CD8-positive, alpha-beta memory T cell (primary cell): Measurements from ENCODE around the gene PCNX2. TPM values are rescaled to one million over a fixed set of nuclear protein-coding genes. Genes with fewer than 3 reads are reported as not detected.

ENCODE experiments used
- CTCF ChIA-PET: fragments of 350-600 bp; sonication (Branson Sonifier 250); formaldehyde crosslinking; loops from one replicate; lab custom pipeline; 2021; ENCODE audit warnings: antibody characterized with exemption; lab: Charles Lee
- POLR2A ChIA-PET: fragments of 350-600 bp; sonication (Branson Sonifier 250); formaldehyde crosslinking; loops from one replicate; lab custom pipeline; 2021; ENCODE audit warnings: antibody characterized with exemption; lab: Charles Lee
- DNase-seq, 5 donors: peaks; one replicate each; pipeline versions ENCODE4 v3.0.0 to v3.0.0-alpha.2; 2020 to 2022; ENCODE audit warnings: mixed read lengths in 1 of 5
- H3K27ac ChIP-seq: one replicate; pipeline ENCODE4 v1.7.0; 2013; ENCODE audit warnings: low read depth, mild to moderate bottlenecking, low read length, moderate library complexity
- H3K27me3 ChIP-seq: 2 replicates; pipeline ENCODE4 v1.7.0; 2013; ENCODE audit warnings: low read length, mild to moderate bottlenecking; ENCODE audit not compliant: insufficient read depth, poor library complexity, severe bottlenecking
- H3K36me3 ChIP-seq: 2 replicates; pipeline ENCODE4 v1.7.0; 2013; ENCODE audit warnings: mild to moderate bottlenecking, low read length, moderate library complexity; ENCODE audit not compliant: insufficient read depth
- H3K4me1 ChIP-seq: 2 replicates; pipeline ENCODE4 v1.7.0; 2013; ENCODE audit warnings: mild to moderate bottlenecking, low read length, moderate library complexity; ENCODE audit not compliant: insufficient read depth
- H3K4me3 ChIP-seq: 2 replicates; pipeline ENCODE4 v1.7.0; 2013; ENCODE audit warnings: mild to moderate bottlenecking, low read length
- H3K9me3 ChIP-seq: 2 replicates; pipeline ENCODE4 v1.7.0; 2013; ENCODE audit warnings: mild to moderate bottlenecking, low read length
- H3K27ac Mint-ChIP-seq, 8 donors: one replicate each; pipeline ENCODE4 v1.8.0; 2020 to 2021; ENCODE audit warnings: mixed read lengths in 8 of 8, mild to moderate bottlenecking in 6 of 8, inconsistent platforms in 3 of 8, moderate library complexity in 3 of 8
- H3K27me3 Mint-ChIP-seq, 2 donors: one replicate each; pipeline ENCODE4 v1.8.0; 2020 to 2021; ENCODE audit warnings: mixed read lengths in 2 of 2, mild to moderate bottlenecking in 1 of 2, moderate library complexity in 1 of 2
- H3K36me3 Mint-ChIP-seq, 3 donors: one replicate each; pipeline ENCODE4 v1.8.0; 2020 to 2021; ENCODE audit warnings: mixed read lengths in 3 of 3, inconsistent platforms in 1 of 3, mild to moderate bottlenecking in 1 of 3
- H3K4me1 Mint-ChIP-seq, 3 donors: one replicate each; pipeline ENCODE4 v1.8.0; 2020 to 2021; ENCODE audit warnings: mixed read lengths in 3 of 3, inconsistent platforms in 1 of 3, mild to moderate bottlenecking in 1 of 3
- H3K4me3 Mint-ChIP-seq, 7 donors: one replicate each; pipeline ENCODE4 v1.8.0; 2020 to 2021; ENCODE audit warnings: mixed read lengths in 7 of 7, mild to moderate bottlenecking in 6 of 7, moderate library complexity in 4 of 7, inconsistent platforms in 2 of 7
- H3K9me3 Mint-ChIP-seq, 5 donors: one replicate each; pipeline ENCODE4 v1.8.0; 2020 to 2022; ENCODE audit warnings: mixed read lengths in 5 of 5, mild to moderate bottlenecking in 3 of 5, moderate library complexity in 2 of 5, inconsistent platforms in 1 of 5
- polyA plus RNA-seq: library from polyadenylated mRNA; unstranded; fragments of 300-500 nt; fragmentation: Illumina TruSeq; gene quantifications from one replicate; pipeline ENCODE4 v1.2.3, GENCODE V29; 2021
- total RNA-seq, 2 experiments: library from RNA; stranded (reverse); gene quantifications; one replicate each; pipeline ENCODE4 v1.2.3, GENCODE V29; 2021

PCNX2 gene
- total and polyA plus RNA-seq, 3 experiments from 2014 or later = 11.7 to 27.3 (median 26.7) TPM

DNA sequence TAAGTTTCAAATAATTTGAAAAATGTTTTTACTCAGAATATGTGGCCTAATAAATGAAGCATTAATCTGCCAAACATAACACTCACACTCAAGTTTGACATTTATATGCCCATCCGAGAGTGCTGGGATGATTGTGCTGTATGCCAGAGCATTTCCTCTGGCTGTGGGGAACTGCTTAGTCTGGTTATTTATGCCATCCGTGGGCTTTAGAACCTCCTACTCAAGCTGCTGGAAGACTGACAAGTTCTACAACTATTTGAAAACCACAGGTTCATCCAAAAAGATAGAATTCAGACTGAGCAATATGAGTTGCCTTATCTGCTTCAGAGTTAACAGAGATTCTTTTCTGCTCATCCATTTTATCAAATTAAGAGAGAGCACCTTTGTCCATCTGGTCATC is 25.9 kb downstream of the PCNX2 start:
- no peak for DNase-seq
- Mint-ChIP-seq H3K36me3 (peaks cover 12 to 39% (median 30%) of the 10 kb centered on the region in 3 donors), H3K27ac (no peak overlapping the region), H3K4me1 (peaks cover 12 to 46% (median 31%) of the 10 kb centered on the region in 3 donors), H3K27me3 (peaks cover 0 to 3% of the 10 kb centered on the region in 2 donors), H3K9me3 (no peaks in the 10 kb centered on the region), H3K4me3 (no peak overlapping the region)
- H3K9me3 ChIP-seq = no peaks in the 10 kb centered on the region
- ChIA-PET POLR2A (no interaction called here), CTCF (no interaction called here)
- no peaks in the 10 kb centered on the region for H3K36me3 ChIP-seq
- H3K4me3 ChIP-seq = no peak overlapping the region
- H3K27me3 ChIP-seq = no peaks in the 10 kb centered on the region
- no peak overlapping the region for H3K27ac ChIP-seq
- no peaks in the 10 kb centered on the region for H3K4me1 ChIP-seq

DNA sequence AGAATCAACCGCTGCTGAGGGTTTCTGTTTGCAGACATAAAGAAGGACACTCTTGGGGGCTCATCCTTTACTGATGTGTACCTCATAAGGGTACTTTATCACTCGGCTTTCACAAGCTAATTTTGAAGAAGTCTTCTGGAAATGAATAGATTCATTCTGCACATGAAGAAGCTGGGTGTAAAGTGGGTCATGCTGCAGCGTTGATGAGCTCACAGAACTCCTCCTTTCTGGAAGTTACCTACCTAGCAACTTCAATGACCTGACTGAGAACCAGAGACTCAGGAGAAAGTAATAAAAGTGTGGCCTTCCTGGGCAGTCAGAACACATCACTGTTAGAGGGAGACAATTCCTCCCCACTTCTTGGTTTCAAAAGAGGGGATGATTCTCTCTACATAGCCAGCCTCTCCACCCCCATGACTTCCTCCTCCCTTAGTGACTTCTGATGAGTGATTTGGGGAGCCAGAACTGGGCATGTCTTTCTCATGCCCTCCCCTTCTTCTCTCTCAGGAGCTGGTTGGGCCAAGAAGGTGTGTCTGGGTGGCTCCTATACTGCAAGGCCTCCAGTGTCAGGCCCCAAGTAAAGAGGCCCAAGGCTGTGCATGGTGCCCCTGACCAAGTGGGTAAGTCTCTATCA is 27.0 kb downstream of the PCNX2 start:
- no peak for DNase-seq
- Mint-ChIP-seq H3K27me3 (peaks cover 0 to 3% of the 10 kb centered on the region in 2 donors), H3K9me3 (no peaks in the 10 kb centered on the region), H3K4me3 (no peak overlapping the region), H3K27ac (peak overlapping the region in 1 of 8 donors; percentile 9), H3K4me1 (peaks cover 7 to 44% (median 31%) of the 10 kb centered on the region in 3 donors), H3K36me3 (peaks cover 10 to 37% (median 26%) of the 10 kb centered on the region in 3 donors)
- Histone ChIP-seq H3K9me3 (no peaks in the 10 kb centered on the region), H3K36me3 (no peaks in the 10 kb centered on the region), H3K4me3 (no peak overlapping the region), H3K27me3 (no peaks in the 10 kb centered on the region), H3K4me1 (no peaks in the 10 kb centered on the region), H3K27ac (no peak overlapping the region)
- ChIA-PET POLR2A (no interaction called here), CTCF (no interaction called here)

DNA sequence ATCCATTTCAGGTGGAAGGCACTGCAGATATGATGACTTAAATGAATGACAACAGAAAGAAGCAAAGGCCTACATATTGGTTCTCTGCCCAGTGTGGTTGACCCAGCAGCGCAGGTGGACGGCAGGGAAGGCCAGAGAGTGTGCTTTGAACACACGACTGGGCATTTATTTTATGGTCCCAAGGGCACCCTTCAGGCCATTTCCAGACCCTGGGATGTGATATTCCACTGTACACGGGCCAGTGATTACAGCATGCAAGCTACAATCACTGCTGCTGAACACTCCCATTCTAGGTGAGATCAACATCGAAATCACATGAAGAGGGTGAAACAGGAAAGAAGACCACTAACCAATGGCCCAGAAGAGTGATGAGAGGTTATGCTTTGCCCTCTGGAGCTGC is 33.8 kb downstream of the PCNX2 start:
- DNase-seq = no peak
- Mint-ChIP-seq H3K36me3 (peaks cover 19 to 59% (median 39%) of the 10 kb centered on the region in 3 donors), H3K4me1 (peaks cover 20 to 21% (median 21%) of the 10 kb centered on the region in 3 donors), H3K9me3 (no peaks in the 10 kb centered on the region), H3K27ac (peak overlapping the region in 4 of 8 donors; percentile 4 to 74 (median 39)), H3K27me3 (no peaks in the 10 kb centered on the region), H3K4me3 (peak overlapping the region in 1 of 7 donors; percentile 65)
- Histone ChIP-seq H3K4me3 (no peak overlapping the region), H3K27me3 (no peaks in the 10 kb centered on the region), H3K9me3 (no peaks in the 10 kb centered on the region), H3K27ac (no peak overlapping the region), H3K4me1 (no peaks in the 10 kb centered on the region), H3K36me3 (peaks cover 10% of the 10 kb centered on the region)
- ChIA-PET CTCF (interaction anchor here (1.0 kb wide), 1 partner anchor 12 kb away, joined by 3 read pairs; no protein-coding TSS in a partner anchor), POLR2A (no interaction called here)

DNA sequence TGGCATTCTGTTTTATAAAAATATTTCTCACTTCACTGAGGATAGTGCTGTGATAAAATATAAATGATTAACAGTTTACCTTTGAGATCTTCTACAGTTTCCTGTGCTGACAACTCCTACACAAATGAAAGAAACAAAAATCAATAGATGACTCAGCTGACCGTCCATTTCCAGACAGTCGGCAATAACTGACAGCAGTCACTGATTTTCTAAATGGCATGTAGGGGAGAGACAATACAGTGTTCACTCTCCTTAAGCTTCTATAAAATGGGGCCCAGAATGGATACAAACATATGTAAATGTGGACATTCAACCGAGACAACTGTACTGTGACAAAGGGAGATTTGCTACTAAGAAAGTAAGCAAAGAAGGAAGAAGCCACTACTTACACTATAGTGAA is 34.3 kb downstream of the PCNX2 start:
- Histone ChIP-seq H3K4me1 (no peaks in the 10 kb centered on the region), H3K9me3 (no peaks in the 10 kb centered on the region), H3K27me3 (no peaks in the 10 kb centered on the region), H3K4me3 (no peak overlapping the region), H3K27ac (no peak overlapping the region), H3K36me3 (peaks cover 10% of the 10 kb centered on the region)
- Mint-ChIP-seq H3K27ac (peak overlapping the region in 5 of 8 donors; percentile 1 to 74 (median 23)), H3K4me3 (no peak overlapping the region), H3K36me3 (peaks cover 20 to 58% (median 40%) of the 10 kb centered on the region in 3 donors), H3K27me3 (no peaks in the 10 kb centered on the region), H3K9me3 (no peaks in the 10 kb centered on the region), H3K4me1 (peaks cover 19 to 21% (median 19%) of the 10 kb centered on the region in 3 donors)
- ChIA-PET CTCF (interaction anchor here (1.0 kb wide), 1 partner anchor 12 kb away, joined by 3 read pairs; no protein-coding TSS in a partner anchor), POLR2A (no interaction called here)
- DNase-seq = no peak

GRCh38 chr1:233257786-233258185 is 37.7 kb downstream of the PCNX2 start:
- no peak overlapping the region for H3K27ac Mint-ChIP-seq
- Histone ChIP-seq H3K4me1 (no peaks in the 10 kb centered on the region), H3K27ac (no peak overlapping the region), H3K4me3 (no peak overlapping the region), H3K9me3 (no peaks in the 10 kb centered on the region), H3K27me3 (no peaks in the 10 kb centered on the region), H3K36me3 (peaks cover 10% of the 10 kb centered on the region)
- POLR2A ChIA-PET = no interaction called here
- H3K4me1 Mint-ChIP-seq = peaks cover 13 to 19% (median 14%) of the 10 kb centered on the region in 3 donors
- no peak overlapping the region for H3K4me3 Mint-ChIP-seq
- CTCF ChIA-PET = no interaction called here
- no peaks in the 10 kb centered on the region for H3K27me3 Mint-ChIP-seq
- no peak for DNase-seq
- no peaks in the 10 kb centered on the region for H3K9me3 Mint-ChIP-seq
- H3K36me3 Mint-ChIP-seq = peaks cover 20 to 71% (median 39%) of the 10 kb centered on the region in 3 donors

GRCh38 chr1:233256789-233257188 is 38.7 kb downstream of the PCNX2 start:
- no peak for DNase-seq
- H3K27ac Mint-ChIP-seq = peak overlapping the region in 1 of 8 donors; percentile 36
- peaks cover 8 to 13% (median 10%) of the 10 kb centered on the region in 3 donors for H3K4me1 Mint-ChIP-seq
- H3K27me3 Mint-ChIP-seq = no peaks in the 10 kb centered on the region
- no peaks in the 10 kb centered on the region for H3K27me3 ChIP-seq
- H3K4me3 ChIP-seq = no peak overlapping the region
- no peaks in the 10 kb centered on the region for H3K4me1 ChIP-seq
- no peak overlapping the region for H3K27ac ChIP-seq
- no peaks in the 10 kb centered on the region for H3K9me3 Mint-ChIP-seq
- no peaks in the 10 kb centered on the region for H3K9me3 ChIP-seq
- H3K36me3 Mint-ChIP-seq = peaks cover 20 to 72% (median 37%) of the 10 kb centered on the region in 3 donors
- ChIA-PET CTCF (no interaction called here), POLR2A (no interaction called here)
- H3K4me3 Mint-ChIP-seq = no peak overlapping the region
- peaks cover 14% of the 10 kb centered on the region for H3K36me3 ChIP-seq

- Mint-ChIP-seq H3K9me3 (no peaks in the 10 kb centered on the region), H3K36me3 (peaks cover 20 to 72% (median 32%) of the 10 kb centered on the region in 3 donors), H3K27me3 (no peaks in the 10 kb centered on the region), H3K27ac (peak overlapping the region in 1 of 8 donors; percentile 71), H3K4me3 (no peak overlapping the region), H3K4me1 (peaks cover 2 to 13% (median 4%) of the 10 kb centered on the region in 3 donors)
- no peaks in the 10 kb centered on the region for H3K4me1 ChIP-seq
- DNase-seq = no peak
- peaks cover 14% of the 10 kb centered on the region for H3K36me3 ChIP-seq
- ChIA-PET CTCF (no interaction called here), POLR2A (no interaction called here)
- no peaks in the 10 kb centered on the region for H3K9me3 ChIP-seq
- no peak overlapping the region for H3K27ac ChIP-seq
- H3K4me3 ChIP-seq = no peak overlapping the region
- H3K27me3 ChIP-seq = no peaks in the 10 kb centered on the region
Measured at GRCh38 chr1:233256191-233256590, 39.3 kb downstream of the PCNX2 start.

DNA sequence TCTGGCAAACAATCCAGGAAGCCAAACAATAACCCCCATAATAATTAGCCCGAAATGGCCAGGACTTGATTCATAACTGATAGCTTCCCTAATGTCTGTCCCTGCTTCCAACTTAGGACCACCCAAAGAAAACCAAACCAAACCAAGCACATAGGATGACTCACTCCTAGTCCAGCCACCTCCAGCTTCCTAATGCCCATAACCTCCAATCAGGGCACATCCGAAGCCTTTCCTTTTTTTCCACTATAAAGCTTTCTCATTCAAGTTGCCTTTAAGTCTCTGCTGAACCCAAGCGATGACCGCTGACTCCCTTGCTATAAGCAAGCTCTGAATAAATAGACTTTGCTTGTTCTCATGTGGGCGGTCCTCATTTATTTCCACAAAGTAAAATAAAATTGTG is 40.4 kb downstream of the PCNX2 start:
- no peak overlapping the region for H3K4me3 Mint-ChIP-seq
- Histone ChIP-seq H3K4me3 (no peak overlapping the region), H3K9me3 (no peaks in the 10 kb centered on the region), H3K27me3 (no peaks in the 10 kb centered on the region), H3K36me3 (peaks cover 14% of the 10 kb centered on the region), H3K27ac (no peak overlapping the region), H3K4me1 (no peaks in the 10 kb centered on the region)
- H3K36me3 Mint-ChIP-seq = peaks cover 25 to 73% (median 34%) of the 10 kb centered on the region in 3 donors
- no peak for DNase-seq
- POLR2A ChIA-PET = no interaction called here
- H3K27me3 Mint-ChIP-seq = no peaks in the 10 kb centered on the region
- CTCF ChIA-PET = no interaction called here
- H3K9me3 Mint-ChIP-seq = no peaks in the 10 kb centered on the region
- peak overlapping the region in 1 of 8 donors; percentile 33 for H3K27ac Mint-ChIP-seq
- peaks cover 0 to 14% (median 2%) of the 10 kb centered on the region in 3 donors for H3K4me1 Mint-ChIP-seq
